A673 (cell line): ENCODE measurements around the gene FJX1. TPM values are rescaled to one million over a fixed set of nuclear protein-coding genes. Genes with fewer than 3 reads are reported as not detected.
"Not testable (repeated sequence)": the region's sequence is repeated elsewhere in the genome, so short reads cannot be mapped to it uniquely, and the experiment has no call there.

Source experiments
- BruUV-seq: library from RNA; stranded (reverse); fragments of 400-500 nt; replicated peaks from 2 replicates; lab custom pipeline; 2021; lab: Mats Ljungman, UMichigan
- CTCF ChIA-PET: fragments of 300-600 bp; sonication (Branson Sonifier 250); formaldehyde crosslinking; loops from one replicate; lab custom pipeline; 2022; ENCODE audit warnings: antibody characterized with exemption; lab: Charles Lee
- POLR2A ChIA-PET: fragments of 300-600 bp; sonication (Branson Sonifier 250); formaldehyde crosslinking; loops from one replicate; lab custom pipeline; 2022; ENCODE audit warnings: antibody characterized with exemption; ENCODE audit not compliant: low non-redundant PET; lab: Charles Lee
- DNase-seq: peaks from one replicate; pipeline ENCODE4 v3.0.0-alpha.2; 2015; ENCODE audit warnings: low spot score
- H3K27ac ChIP-seq: fragments of 200-600 bp; sonication (generic); 2 replicates; pipeline ENCODE4 v1.5.1; 2016; ENCODE audit warnings: mixed run types, low read depth, mild to moderate bottlenecking, mixed read lengths, antibody characterized with exemption, low read length; ENCODE audit not compliant: poor library complexity, severe bottlenecking
- H3K27me3 ChIP-seq: fragments of 200-600 bp; sonication (generic); replicated peaks from 2 replicates; pipeline ENCODE4 v1.6.1; 2017; ENCODE audit warnings: mixed run types, low read depth, mild to moderate bottlenecking, mixed read lengths, antibody characterized with exemption, low read length; ENCODE audit not compliant: insufficient read depth, poor library complexity
- H3K36me3 ChIP-seq: fragments of 200-600 bp; sonication (generic); 2 replicates; pipeline ENCODE4 v1.6.1; 2016; ENCODE audit warnings: mixed run types, mild to moderate bottlenecking, mixed read lengths, antibody characterized with exemption, low read length; ENCODE audit not compliant: insufficient read depth, poor library complexity, severe bottlenecking
- H3K4me1 ChIP-seq: fragments of 200-600 bp; sonication (generic); 2 replicates; pipeline ENCODE4 v1.6.1; 2017; ENCODE audit warnings: mixed run types, mild to moderate bottlenecking, mixed read lengths, antibody characterized with exemption, low read length; ENCODE audit not compliant: insufficient read depth, poor library complexity, severe bottlenecking
- H3K4me3 ChIP-seq: fragments of 200-600 bp; sonication (generic); 2 replicates; pipeline ENCODE4 v1.5.1; 2016; ENCODE audit warnings: low read depth, mixed run types, mild to moderate bottlenecking, mixed read lengths, low read length; ENCODE audit not compliant: poor library complexity, severe bottlenecking
- H3K9me3 ChIP-seq: fragments of 200-600 bp; sonication (generic); 2 replicates; pipeline ENCODE4 v1.6.1; 2016; ENCODE audit warnings: mixed run types, low read depth, mild to moderate bottlenecking, mixed read lengths, antibody characterized with exemption, low read length; ENCODE audit not compliant: poor library complexity, severe bottlenecking
- EZH2 ChIP-seq: fragments of 200-600 bp; sonication (generic); IDR thresholded peaks from 2 replicates; pipeline ENCODE4 v1.6.1; 2017; ENCODE audit warnings: borderline replicate concordance, low read depth, mild to moderate bottlenecking, mixed read lengths, antibody characterized with exemption, low read length; ENCODE audit not compliant: poor library complexity, severe bottlenecking
- intact Hi-C: fragments of 100-400 bp; cut with micrococcal nuclease; formaldehyde crosslinking; loops from one replicate; pipeline ENCODE4 v1.10.0; 2022; ENCODE audit not compliant: unreplicated experiment
- total RNA-seq: library from RNA; stranded (reverse); gene quantifications from 2 replicates; pipeline ENCODE4 v1.2.3, GENCODE V29; 2021
- TF ChIP-seq, protein P1 (sequence below): fragments of 300-800, 200-600 bp; sonication (generic); conservative IDR thresholded peaks from 2 replicates; pipeline ENCODE4 v1.5.1; 2017; ENCODE audit warnings: low read depth, mild to moderate bottlenecking, antibody characterized with exemption, low read length, moderate library complexity, mixed read lengths

Gene FJX1
- total RNA-seq, 1 experiment from 2014 or later = 50.1 TPM

DNA sequence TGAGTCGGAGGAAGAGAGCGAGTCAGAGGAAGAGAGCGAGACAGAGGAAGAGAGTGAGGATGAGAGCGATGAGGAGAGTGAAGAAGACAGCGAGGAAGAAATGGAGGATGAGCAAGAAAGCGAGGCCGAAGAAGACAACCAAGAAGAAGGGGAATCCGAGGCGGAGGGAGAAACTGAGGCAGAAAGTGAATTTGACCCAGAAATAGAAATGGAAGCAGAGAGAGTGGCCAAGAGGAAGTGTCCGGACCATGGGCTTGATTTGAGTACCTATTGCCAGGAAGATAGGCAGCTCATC lies 45.1 kb downstream of the FJX1 start:
- BruUV-seq = TSS peak; percentile 48
- Histone ChIP-seq H3K4me1 (peaks cover 20% of the 10 kb centered on the region), H3K27me3 (no peaks in the 10 kb centered on the region), H3K27ac (peak overlapping the region; percentile 91), H3K9me3 (peaks cover 43% of the 10 kb centered on the region), H3K4me3 (peak overlapping the region; percentile 57), H3K36me3 (peaks cover 38% of the 10 kb centered on the region)
- TF ChIP-seq, protein P1, sequence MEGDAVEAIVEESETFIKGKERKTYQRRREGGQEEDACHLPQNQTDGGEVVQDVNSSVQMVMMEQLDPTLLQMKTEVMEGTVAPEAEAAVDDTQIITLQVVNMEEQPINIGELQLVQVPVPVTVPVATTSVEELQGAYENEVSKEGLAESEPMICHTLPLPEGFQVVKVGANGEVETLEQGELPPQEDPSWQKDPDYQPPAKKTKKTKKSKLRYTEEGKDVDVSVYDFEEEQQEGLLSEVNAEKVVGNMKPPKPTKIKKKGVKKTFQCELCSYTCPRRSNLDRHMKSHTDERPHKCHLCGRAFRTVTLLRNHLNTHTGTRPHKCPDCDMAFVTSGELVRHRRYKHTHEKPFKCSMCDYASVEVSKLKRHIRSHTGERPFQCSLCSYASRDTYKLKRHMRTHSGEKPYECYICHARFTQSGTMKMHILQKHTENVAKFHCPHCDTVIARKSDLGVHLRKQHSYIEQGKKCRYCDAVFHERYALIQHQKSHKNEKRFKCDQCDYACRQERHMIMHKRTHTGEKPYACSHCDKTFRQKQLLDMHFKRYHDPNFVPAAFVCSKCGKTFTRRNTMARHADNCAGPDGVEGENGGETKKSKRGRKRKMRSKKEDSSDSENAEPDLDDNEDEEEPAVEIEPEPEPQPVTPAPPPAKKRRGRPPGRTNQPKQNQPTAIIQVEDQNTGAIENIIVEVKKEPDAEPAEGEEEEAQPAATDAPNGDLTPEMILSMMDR = no peak
- TF ChIP-seq EZH2 = no peak
- ChIA-PET POLR2A (no interaction called here), CTCF (interaction anchor here (1.2 kb wide), 1 partner anchor 159 kb away, joined by 3 read pairs; no protein-coding TSS in a partner anchor)
- intact Hi-C loops = loop anchor here (5.0 kb wide), 1 partner anchor 159 kb away; no protein-coding TSS in a partner anchor
- no peak for DNase-seq

DNA sequence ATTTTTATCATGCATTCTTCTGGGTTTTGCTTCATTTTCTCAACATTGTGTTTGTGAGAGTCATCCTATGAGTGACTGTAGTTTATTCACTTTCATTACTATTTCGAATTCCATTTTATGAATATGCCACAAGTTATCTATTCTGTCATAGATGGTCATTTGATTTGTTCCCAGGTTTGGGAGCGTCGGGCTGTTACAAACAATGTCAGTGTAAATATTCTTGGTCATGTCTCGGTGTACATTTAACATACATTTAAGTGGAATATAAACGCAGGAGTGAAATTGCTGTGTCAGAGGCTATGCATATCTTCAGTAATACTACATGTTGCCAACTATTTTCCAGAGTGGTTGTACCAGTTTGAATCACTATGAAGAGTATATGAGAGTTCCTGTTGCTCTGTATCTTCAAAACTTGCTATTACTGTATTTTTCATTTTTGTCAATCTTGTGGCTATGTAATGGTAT lies 46.7 kb downstream of the FJX1 start:
- Histone ChIP-seq H3K27me3 (no peaks in the 10 kb centered on the region), H3K27ac (no peak overlapping the region), H3K36me3 (peaks cover 45% of the 10 kb centered on the region), H3K9me3 (peaks cover 43% of the 10 kb centered on the region), H3K4me3 (no peak overlapping the region), H3K4me1 (peaks cover 20% of the 10 kb centered on the region)
- intact Hi-C loops = loop anchor here (5.0 kb wide), 1 partner anchor 157 kb away; no protein-coding TSS in a partner anchor
- CTCF ChIA-PET = interaction anchor here (0.7 kb wide), 1 partner anchor 10 kb away, joined by 4 read pairs; no protein-coding TSS in a partner anchor
- no peak for TF ChIP-seq EZH2
- TF ChIP-seq, protein P1 = no peak
- BruUV-seq = no TSS peak
- POLR2A ChIA-PET = interaction anchor here (0.6 kb wide), 1 partner anchor 121 kb away, joined by 4 read pairs; no protein-coding TSS in a partner anchor
- DNase-seq = peak; percentile 47

DNA sequence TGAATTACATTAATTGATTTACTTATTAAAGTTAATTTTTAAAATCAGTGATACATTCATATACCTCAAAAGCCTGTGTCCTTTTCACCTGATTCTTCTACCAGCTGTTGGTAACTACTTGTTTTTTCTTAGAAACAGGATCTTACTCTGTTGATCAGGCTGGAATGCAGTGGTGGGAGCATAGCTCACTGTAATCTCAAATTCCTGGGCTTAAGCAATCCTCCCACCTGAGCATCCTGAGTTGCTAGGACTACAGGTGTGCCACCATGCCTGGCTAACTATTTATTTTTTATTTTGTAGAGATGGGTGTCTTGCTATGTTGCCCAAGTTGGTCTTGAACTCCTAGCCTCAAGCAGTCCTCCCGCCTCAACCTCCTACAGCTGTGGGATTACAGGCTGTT lies 49.0 kb downstream of the FJX1 start:
- Histone ChIP-seq H3K27ac (no peak overlapping the region), H3K4me1 (peaks cover 10% of the 10 kb centered on the region), H3K4me3 (no peak overlapping the region), H3K9me3 (peaks cover 43% of the 10 kb centered on the region), H3K36me3 (peaks cover 45% of the 10 kb centered on the region), H3K27me3 (no peaks in the 10 kb centered on the region)
- intact Hi-C loops = no loop called here
- no TSS peak for BruUV-seq
- no peak for TF ChIP-seq EZH2
- TF ChIP-seq, protein P1 = no peak
- no peak for DNase-seq
- ChIA-PET CTCF (no interaction called here), POLR2A (no interaction called here)

DNA sequence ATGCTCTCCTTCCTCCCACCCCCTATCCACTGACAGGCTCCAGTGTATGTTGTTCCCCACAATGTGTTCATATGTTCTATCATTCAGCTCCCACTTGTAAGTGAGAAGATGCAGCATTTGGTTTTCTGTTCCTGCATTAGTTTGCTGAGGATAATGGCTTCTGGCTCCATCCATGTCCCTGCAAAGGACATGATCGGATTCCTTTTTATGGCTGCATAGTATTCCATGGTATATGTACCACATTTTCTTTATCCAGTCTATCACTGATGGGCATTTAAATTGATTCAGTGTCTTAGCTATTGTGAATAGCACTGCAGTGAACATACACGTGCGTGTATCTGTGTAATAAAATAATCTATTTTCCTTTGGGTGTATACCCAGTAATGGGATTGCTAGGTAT lies 50.1 kb downstream of the FJX1 start:
- H3K9me3 ChIP-seq = peaks cover 41% of the 10 kb centered on the region
- BruUV-seq, intact Hi-C loops, POLR2A ChIA-PET, H3K27ac ChIP-seq, DNase-seq, CTCF ChIA-PET, H3K4me1 ChIP-seq, H3K27me3 ChIP-seq, H3K4me3 ChIP-seq: not testable (repeated sequence)
- peaks cover 44% of the 10 kb centered on the region for H3K36me3 ChIP-seq
